ENCODE results near the gene DRGX.

DNA sequence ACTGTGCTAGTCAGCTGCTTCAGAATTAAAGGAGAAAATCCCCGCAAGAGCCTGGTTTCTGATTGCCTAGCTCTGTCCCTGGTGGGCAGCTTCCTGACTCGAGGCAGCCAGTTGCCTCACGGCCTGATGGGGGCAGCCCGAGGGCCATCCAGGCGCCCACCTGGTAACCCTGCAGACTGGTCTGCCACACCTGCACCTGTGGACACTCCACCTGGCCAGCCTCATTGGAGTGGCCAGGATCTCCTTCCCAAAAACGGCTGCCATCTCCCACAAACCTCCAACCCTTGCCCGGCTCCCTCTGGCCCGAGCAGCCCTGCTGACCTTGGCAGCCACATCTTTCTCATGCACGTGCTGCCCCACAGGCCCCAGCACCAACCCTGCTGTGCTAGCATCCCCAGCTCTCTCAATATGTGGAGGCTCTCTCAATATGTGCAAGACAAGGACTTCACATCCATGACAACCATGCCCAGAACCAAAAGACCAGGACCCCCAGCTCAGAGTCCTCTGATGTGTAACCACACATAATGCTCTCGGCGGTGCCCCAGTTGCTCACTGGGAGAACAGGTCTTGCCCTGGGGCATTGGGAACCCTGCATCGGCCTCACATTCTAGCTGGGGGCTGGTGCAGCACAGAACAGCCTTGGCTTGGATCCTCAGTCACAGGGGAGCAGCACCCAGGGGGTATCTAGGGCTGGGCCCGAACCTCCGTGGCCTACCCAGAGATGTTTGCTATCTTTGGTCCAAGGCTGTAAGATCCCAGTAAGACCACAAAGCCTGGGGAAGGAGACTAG is 14.6 kb downstream of the DRGX start:
- TF ChIP-seq POLR2A (IDR thresholded peaks at IDR 0.05; ENCODE audit: low read depth, low read length) (no peak), POLR2AphosphoS5 (IDR thresholded peaks at IDR 0.05; ENCODE audit: low read depth, low read length) (no peak), TAF1 (IDR thresholded peaks at IDR 0.05; ENCODE audit: low read depth, low read length) (no peak), SPI1 (IDR thresholded peaks at IDR 0.05; ENCODE audit: low read depth, low read length) (no peak), POU2F2 (IDR thresholded peaks at IDR 0.05; ENCODE audit: low read depth, low read length) (no peak)

Data from GM12891 (cell line).